Effector memory CD4-positive, alpha-beta T cell (primary cell): Measurements from ENCODE around the gene MMP14.
"Not testable (repeated sequence)": the region's sequence is repeated elsewhere in the genome, so short reads cannot be mapped to it uniquely, and the experiment has no call there.

ENCODE experiments used
- DNase-seq, 3 donors: peaks; one replicate each; pipeline ENCODE4 v3.0.0-alpha.2; 2020
- H3K27ac ChIP-seq: 2 replicates; pipeline ENCODE4 v1.7.0; 2013; ENCODE audit warnings: mild to moderate bottlenecking, low read length, moderate library complexity; ENCODE audit not compliant: insufficient read depth, poor library complexity, severe bottlenecking
- H3K27me3 ChIP-seq: replicated peaks from 2 replicates; pipeline ENCODE4 v1.7.0; 2013; ENCODE audit warnings: mild to moderate bottlenecking, low read length; ENCODE audit not compliant: insufficient read depth, control insufficient read depth, poor library complexity, severe bottlenecking
- H3K36me3 ChIP-seq: 2 replicates; pipeline ENCODE4 v1.7.0; 2013; ENCODE audit warnings: mild to moderate bottlenecking, low read length, moderate library complexity; ENCODE audit not compliant: control insufficient read depth, insufficient read depth
- H3K4me1 ChIP-seq: 2 replicates; pipeline ENCODE4 v1.7.0; 2013; ENCODE audit warnings: low read length, mild to moderate bottlenecking; ENCODE audit not compliant: control insufficient read depth, insufficient read depth, poor library complexity, severe bottlenecking
- H3K4me3 ChIP-seq: 2 replicates; pipeline ENCODE4 v1.7.0; 2013; ENCODE audit warnings: low read length, low read depth, mild to moderate bottlenecking; ENCODE audit not compliant: insufficient read depth, poor library complexity, severe bottlenecking
- H3K9me3 ChIP-seq: 2 replicates; pipeline ENCODE4 v1.7.0; 2013; ENCODE audit warnings: mild to moderate bottlenecking, low read length, moderate library complexity; ENCODE audit not compliant: control insufficient read depth

The MMP14 gene

DNA sequence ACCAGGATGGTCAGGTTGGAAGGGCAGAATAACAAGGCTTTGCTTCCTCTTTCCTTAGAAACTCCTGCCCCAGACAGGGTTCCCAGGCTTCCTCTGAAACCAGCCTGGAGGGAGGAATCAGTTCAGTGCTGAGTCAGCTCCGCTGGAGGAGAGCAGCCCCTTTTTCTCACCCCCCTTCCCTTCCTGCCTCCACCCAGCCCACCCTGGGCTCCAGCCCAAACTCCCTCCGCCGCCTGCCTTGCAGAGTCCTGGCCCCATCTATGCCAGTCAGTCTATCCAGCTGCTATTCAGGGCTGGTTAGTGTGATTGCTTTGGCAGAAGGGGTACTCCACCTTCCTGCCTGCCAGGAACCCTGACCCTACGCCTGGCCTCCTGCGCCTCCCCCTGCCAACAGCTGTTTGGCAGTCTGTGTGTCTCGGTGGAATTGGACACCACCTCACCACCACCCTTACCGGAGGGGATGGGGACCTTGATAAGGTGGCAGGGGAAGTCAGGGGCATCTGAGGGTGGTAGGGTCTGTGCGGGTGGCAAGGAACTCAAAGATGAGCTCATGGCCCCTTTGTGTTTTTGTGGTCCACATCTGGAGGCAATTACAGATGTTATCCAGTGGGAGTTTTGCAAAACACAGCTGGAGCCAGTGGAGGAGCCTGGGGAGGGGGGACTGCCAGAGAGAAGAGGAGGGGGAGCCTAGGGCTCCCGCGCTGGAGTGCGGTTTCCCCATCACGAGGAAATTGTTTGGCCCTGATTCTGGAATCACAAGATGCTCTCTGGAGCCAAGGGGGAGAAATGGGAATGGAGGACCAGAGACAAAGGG lies 12.2 kb downstream of the MMP14 start:
- no peak for DNase-seq
- Histone ChIP-seq H3K27me3 (no peaks in the 10 kb centered on the region), H3K9me3 (no peaks in the 10 kb centered on the region), H3K4me3 (no peak overlapping the region), H3K36me3 (no peaks in the 10 kb centered on the region), H3K4me1 (no peaks in the 10 kb centered on the region), H3K27ac (no peak overlapping the region)

DNA sequence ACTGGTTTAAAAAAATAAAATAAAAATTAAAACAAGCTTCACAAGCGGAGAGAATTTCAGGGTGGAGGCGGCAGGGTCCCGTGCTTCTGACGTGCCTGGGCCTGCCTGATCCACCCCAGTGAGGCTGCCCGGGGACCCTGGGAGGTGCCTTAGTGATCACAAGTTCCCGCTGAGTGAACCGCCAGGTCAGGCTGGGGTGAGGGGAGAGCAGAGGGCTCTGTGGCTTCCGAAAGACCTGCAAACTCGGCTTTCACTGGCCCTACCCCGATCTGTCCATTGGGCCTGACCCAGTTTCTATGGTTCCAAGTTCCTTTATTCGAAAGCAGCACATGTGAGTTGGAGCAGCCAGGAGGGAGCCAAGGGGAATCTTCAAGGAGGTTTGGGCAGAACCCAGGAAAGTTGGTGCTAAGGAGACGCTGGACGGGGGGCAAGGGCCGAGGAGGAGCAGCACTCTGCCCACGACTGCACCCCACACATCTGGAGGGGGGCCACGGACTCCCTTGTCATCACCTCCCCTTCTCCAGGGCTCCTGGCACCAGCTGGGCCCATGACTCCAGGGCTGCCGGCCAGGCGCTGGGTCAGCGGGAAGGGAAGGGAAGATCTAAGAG lies 12.9 kb downstream of the MMP14 start:
- DNase-seq = no peak
- no peaks in the 10 kb centered on the region for H3K36me3 ChIP-seq
- no peaks in the 10 kb centered on the region for H3K4me1 ChIP-seq
- no peak overlapping the region for H3K27ac ChIP-seq
- H3K4me3 ChIP-seq = no peak overlapping the region
- no peaks in the 10 kb centered on the region for H3K9me3 ChIP-seq
- H3K27me3 ChIP-seq = no peaks in the 10 kb centered on the region

DNA sequence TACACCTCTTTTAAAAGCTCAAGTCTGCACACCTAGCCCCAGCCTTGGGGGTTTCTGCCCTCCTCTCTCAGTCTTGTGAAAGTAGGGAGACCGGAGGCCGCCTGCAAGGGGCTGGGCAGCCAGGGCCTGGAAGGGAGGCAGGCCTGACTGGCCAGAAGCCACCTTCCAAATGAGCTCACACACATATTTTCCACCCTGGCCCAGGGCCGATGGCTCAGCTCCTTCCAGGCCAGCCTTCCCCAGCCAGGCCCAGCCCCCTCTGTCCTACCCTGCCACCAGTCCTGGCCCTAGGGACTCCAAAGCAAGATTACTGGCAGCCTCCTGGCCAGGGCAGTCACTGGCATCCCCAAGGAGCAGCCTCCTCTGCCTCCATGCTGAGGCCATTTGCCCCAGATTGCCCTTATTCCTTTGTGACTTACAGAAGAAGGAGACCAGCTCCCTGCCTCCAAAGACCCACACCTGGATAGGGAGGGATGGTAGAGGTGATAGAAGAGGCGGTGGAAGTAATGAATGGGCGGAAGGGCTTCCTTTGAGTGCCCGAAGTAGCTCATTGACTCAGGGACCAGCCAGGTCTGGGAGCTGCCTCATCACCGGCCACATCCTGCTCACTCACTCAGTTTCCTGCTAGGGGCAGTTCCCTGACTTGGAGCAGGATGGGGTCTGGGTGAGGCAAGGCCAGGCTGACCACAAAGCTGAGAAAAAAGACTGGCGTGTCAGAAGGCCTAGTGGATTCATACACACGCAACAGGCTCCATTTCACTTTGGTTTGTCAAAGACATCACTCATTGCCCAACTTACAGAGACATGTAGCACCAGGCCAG lies 14.8 kb downstream of the MMP14 start:
- no peaks in the 10 kb centered on the region for H3K9me3 ChIP-seq
- H3K4me3 ChIP-seq = no peak overlapping the region
- no peak for DNase-seq
- H3K4me1 ChIP-seq = no peaks in the 10 kb centered on the region
- H3K27ac ChIP-seq = no peak overlapping the region
- no peaks in the 10 kb centered on the region for H3K36me3 ChIP-seq
- no peaks in the 10 kb centered on the region for H3K27me3 ChIP-seq

DNA sequence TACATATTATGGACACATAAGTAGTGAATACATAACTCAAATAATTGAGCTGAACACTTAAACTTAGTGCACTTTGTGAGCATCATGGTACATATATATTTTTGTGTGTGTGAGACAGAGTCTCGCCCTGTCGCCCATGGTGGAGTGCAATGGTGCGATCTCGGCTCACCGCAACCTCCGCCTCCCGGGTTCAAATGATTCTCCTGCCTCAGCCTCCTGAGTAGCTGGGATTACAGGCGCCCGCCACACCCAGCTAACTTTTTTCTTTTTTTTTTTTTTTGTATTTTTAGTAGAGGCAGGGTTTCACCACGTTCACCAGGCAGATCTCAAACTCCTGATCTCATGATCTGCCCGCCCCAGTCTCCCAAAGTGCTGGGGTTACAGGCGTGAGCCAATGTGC lies 15.8 kb downstream of the MMP14 start:
- H3K4me3 ChIP-seq, H3K9me3 ChIP-seq, DNase-seq, H3K4me1 ChIP-seq, H3K36me3 ChIP-seq, H3K27ac ChIP-seq, H3K27me3 ChIP-seq: not testable (repeated sequence)

DNA sequence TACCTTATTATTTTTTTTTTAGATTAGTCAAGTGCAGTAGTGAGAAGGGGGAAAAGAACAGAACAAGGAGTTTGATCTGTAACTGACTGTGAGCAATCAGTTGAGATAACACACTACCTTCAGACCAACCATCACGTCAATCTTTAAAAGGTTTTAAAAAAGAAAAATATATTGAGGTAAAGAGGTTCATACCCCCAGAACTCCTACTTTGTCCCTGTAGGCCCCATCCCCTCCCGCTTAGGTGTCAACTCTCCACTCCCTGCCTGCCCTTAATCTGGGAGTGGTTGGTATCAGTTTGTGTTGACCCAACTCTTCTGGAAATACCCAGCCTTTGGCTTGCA lies 16.2 kb downstream of the MMP14 start:
- H3K4me1 ChIP-seq = no peaks in the 10 kb centered on the region
- H3K27me3 ChIP-seq = no peaks in the 10 kb centered on the region
- H3K36me3 ChIP-seq = no peaks in the 10 kb centered on the region
- no peak overlapping the region for H3K4me3 ChIP-seq
- H3K9me3 ChIP-seq = no peaks in the 10 kb centered on the region
- H3K27ac ChIP-seq = no peak overlapping the region
- DNase-seq = no peak

DNA sequence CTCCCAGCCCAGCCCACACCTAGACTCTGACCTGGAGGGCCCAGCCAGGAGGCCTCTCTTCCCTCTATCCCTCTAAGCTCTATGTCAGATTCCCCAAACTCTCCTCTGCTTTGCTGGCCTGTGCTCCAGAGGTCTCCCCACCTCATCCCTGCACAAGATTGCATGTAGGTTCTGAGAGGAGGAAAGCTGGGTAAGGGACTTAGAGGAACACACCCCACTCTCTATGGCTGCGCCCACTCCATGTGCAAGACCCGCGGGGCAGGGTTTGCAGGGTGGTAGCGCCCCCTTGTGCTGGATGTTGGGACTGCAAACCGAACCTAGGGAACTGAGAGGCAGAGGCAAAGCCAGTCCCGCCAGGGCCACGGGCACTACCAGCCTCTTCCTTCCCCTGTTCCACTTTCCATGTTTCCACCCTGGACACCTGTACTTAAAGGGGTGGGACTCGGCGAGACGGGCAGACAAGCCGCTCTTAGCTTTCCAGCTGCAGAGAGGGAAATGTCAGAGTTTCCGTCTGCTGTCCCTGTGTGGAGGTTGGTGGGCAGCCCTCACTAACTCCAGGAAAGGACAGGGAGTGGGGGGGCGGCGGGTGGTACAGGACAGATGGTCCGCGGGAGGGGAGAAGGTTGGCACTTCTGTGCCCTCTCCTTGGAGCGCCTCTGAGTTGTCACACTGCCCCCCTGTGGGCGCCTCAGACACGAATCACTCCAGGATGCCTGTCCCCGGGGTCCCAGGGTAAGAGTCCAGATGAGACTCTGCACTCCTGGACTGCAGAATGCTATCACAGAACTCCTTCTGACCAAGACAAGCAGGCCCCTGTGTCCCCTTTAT lies 16.8 kb downstream of the MMP14 start:
- DNase-seq = peak; percentile 75 to 81 (median 78)
- no peak overlapping the region for H3K27ac ChIP-seq
- no peaks in the 10 kb centered on the region for H3K27me3 ChIP-seq
- no peaks in the 10 kb centered on the region for H3K9me3 ChIP-seq
- peak overlapping the region; percentile 66 for H3K4me3 ChIP-seq
- H3K36me3 ChIP-seq = no peaks in the 10 kb centered on the region
- peaks cover 1% of the 10 kb centered on the region for H3K4me1 ChIP-seq

DNA sequence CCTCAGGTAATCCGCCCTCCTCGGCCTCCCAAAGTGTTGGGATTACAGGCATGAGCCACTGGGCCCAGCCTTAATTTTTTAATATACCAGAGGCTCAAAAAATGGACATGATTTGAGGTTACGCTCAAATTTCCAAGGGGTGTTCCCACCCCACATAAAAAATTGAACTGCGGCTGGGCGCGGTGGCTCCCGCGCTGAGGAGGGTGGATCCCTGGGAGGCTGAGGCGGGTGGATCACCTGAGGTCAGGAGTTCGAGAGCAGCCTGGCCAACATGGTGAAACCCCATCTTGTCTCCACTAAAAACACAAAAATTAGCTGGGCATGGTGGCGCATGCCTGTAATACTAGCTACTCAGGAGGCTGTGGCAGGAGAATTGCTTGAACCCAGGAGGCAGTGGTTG lies 17.9 kb downstream of the MMP14 start:
- peaks cover 13% of the 10 kb centered on the region for H3K4me1 ChIP-seq
- not testable (repeated sequence) for H3K4me3 ChIP-seq, H3K27me3 ChIP-seq, H3K36me3 ChIP-seq, DNase-seq, H3K27ac ChIP-seq, H3K9me3 ChIP-seq

DNA sequence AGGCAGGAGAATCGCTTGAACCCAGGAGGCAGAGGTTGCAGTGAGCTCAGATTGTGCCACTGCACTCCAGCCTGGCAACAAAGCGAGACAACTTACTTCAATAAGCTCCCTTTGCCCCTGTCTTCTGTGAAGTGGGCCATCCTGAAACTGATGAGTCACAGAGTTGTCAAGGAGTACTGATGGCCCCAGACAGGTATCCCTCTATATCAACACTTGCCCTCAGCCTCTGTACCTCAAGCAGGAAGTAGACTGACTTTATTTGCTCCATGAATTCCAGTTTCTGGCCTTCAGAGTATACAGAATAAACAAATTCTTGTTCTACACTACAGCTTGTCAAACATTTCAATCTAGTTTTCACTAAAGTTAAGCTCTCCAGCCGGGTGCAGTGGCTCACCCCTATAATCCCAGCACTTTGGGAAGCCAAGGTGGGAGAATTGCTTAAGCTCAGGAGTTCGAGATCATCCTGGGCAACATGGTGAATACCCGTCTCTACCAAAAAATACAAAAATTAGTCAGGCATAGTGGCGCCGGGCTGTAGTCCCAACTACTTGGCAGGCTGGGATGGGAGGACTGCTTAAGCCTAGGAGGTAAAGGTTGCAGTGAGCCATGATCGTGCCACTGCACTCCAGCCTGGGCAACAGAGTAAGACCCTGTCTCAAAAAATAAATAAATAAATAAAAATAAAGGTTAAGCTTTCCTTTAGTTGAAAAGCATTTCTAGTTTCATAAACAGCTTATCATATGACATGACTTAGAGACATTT lies 18.8 kb downstream of the MMP14 start:
- peaks cover 13% of the 10 kb centered on the region for H3K4me1 ChIP-seq
- no peaks in the 10 kb centered on the region for H3K9me3 ChIP-seq
- no peak overlapping the region for H3K4me3 ChIP-seq
- no peaks in the 10 kb centered on the region for H3K27me3 ChIP-seq
- no peak overlapping the region for H3K27ac ChIP-seq
- DNase-seq = no peak
- no peaks in the 10 kb centered on the region for H3K36me3 ChIP-seq

DNA sequence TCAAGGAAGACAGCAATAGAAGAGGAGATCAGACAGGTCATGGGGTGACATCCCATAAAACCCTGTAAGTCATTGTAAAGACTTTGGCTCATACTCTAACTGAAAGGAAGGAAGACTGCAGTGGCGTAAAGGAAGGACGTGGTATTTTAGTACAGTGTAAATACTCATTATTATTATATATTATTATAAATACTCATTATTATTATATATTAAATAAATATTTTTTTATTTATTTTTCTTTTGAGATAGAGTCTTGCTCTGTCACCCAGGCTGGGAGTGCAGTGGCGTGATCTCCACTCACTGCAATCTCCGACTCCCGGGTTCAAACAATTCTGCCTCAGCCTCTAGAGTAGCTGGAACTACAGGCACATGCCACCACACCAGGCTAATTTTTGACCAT lies 20.0 kb downstream of the MMP14 start:
- Histone ChIP-seq H3K27me3 (no peaks in the 10 kb centered on the region), H3K4me1 (peaks cover 13% of the 10 kb centered on the region), H3K9me3 (no peaks in the 10 kb centered on the region), H3K27ac (no peak overlapping the region), H3K36me3 (no peaks in the 10 kb centered on the region), H3K4me3 (no peak overlapping the region)
- no peak for DNase-seq
